ENCODE results near the gene EVA1C.

EVA1C gene

DNA sequence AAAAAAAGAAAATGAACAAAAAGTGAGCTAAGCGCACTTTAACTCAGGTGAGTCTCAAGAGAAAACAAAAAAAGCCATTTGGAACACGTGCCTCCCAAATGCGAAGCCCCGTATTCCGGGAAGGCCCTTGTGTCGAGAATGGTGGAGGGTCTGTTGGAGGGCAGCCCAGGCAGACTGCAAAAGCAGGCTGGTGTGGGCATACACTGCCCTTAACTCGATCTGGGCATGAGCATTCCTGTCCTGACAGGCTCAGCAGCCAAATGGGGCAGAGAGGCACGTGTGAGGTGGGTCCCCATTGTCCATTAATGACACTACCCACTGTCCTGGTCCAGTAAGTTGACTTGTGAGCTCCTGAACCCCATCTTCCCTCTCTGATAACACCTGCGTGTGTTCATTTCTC is 57.7 kb downstream of the EVA1C start:
- H3K4me3 ChIP-seq (ENCODE audit: low read length) = no peak overlapping the region
- no peaks in the 10 kb centered on the region for H3K27me3 ChIP-seq (ENCODE audit: insufficient read depth, low read length)
- H3K4me1 ChIP-seq (ENCODE audit: insufficient read depth, low read length) = no peaks in the 10 kb centered on the region
- no peaks in the 10 kb centered on the region for H3K9me3 ChIP-seq (ENCODE audit: insufficient read depth, low read depth, low read length)
- H3K27ac ChIP-seq (ENCODE audit: low read length) = no peak overlapping the region
- H3K36me3 ChIP-seq (ENCODE audit: insufficient read depth, low read depth, low read length) = no peaks in the 10 kb centered on the region
- no peak overlapping the region for H3K9ac ChIP-seq (ENCODE audit: low read depth, low read length)

DNA sequence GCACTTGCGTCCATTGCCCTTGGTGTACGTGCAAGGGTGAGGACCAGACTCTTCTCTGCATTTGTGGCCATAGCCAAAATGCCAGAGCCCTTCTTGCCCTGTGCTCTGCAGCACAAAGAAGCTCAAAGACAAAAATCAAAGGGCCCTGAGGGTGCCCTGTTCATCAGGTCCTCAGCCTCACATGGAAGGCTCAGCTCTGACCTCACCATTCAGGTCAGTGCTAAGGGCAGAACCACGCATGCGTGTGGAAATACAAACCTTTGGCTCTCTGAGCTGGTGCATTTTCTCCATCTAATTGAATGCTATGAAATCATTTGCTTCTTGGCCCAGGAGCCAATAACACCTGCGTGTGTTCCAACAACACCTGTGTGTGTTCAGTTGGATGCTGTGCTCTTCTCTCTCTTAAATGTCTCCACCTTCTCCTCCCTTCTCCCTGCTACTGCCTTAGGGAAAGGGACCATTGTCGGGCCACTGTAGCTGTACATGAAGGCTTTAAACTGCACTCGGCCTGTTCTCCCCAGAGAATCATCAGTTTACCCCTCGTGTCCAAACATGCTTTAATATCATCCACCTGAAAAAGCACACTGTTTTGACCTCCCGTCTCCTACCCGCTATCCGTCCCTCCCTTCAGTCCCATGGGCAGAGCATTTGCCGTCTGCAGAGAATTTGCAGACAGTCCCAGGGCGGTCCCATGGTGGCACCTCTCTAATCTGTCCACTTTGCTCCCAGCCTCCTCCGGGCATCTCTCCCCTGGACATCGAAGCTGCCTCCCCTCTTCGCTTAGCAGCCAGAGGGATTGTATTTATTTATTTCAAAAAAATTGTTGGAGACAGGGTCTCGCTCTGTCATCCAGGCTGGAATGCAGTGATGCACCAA is 60.6 kb downstream of the EVA1C start:
- no peaks in the 10 kb centered on the region for H3K9me3 ChIP-seq (ENCODE audit: insufficient read depth, low read depth, low read length)
- H3K9ac ChIP-seq (ENCODE audit: low read depth, low read length) = no peak overlapping the region
- H3K27ac ChIP-seq (ENCODE audit: low read length) = no peak overlapping the region
- no peak overlapping the region for H3K4me3 ChIP-seq (ENCODE audit: low read length)
- H3K36me3 ChIP-seq (ENCODE audit: insufficient read depth, low read depth, low read length) = no peaks in the 10 kb centered on the region
- H3K27me3 ChIP-seq (ENCODE audit: insufficient read depth, low read length) = no peaks in the 10 kb centered on the region
- no peaks in the 10 kb centered on the region for H3K4me1 ChIP-seq (ENCODE audit: insufficient read depth, low read length)

DNA sequence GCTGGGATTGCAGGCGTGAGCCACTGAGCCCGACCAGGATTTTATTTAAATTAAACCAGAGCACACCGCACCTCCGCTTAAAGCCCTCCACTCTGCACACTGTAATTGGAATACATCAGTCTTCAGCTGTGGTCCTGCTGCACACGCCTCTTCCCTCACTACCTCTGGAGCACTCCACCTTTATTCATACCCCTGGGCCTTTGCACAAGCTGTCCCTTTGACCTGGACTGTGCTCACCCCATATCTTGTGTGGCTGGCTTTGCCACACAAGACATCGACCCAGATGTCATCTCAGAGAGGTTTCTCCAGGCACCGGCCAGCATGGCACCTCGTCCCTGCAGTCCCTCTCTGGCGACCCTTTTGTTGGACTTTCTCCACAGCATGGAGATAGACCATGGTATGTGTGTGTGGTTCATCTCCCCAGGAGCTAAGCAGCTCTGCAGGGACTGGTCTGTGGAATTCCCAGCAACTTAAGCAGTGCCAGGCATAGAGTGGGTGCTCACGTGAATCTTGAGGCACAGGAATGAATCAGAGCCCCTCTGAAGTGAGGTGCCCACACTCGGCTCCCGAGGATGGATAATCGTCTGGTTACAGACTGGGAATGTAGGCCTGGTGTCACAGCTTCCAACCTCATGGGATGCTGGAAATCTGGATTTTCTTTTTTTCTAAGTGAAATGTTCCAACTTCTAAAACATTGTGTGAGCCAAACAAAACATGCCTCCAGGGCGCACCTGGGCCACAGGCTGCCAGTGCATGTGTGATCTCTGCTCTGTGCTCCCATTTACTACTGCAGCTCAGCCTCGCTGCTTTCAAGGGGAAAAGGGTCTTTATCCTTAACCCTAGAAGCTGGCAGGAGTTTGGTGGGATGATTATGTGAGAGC is 61.9 kb downstream of the EVA1C start:
- H3K27me3 ChIP-seq (ENCODE audit: insufficient read depth, low read length) = no peaks in the 10 kb centered on the region
- H3K4me1 ChIP-seq (ENCODE audit: insufficient read depth, low read length) = no peaks in the 10 kb centered on the region
- no peaks in the 10 kb centered on the region for H3K36me3 ChIP-seq (ENCODE audit: insufficient read depth, low read depth, low read length)
- no peak overlapping the region for H3K27ac ChIP-seq (ENCODE audit: low read length)
- no peaks in the 10 kb centered on the region for H3K9me3 ChIP-seq (ENCODE audit: insufficient read depth, low read depth, low read length)
- no peak overlapping the region for H3K4me3 ChIP-seq (ENCODE audit: low read length)
- no peak overlapping the region for H3K9ac ChIP-seq (ENCODE audit: low read depth, low read length)

DNA sequence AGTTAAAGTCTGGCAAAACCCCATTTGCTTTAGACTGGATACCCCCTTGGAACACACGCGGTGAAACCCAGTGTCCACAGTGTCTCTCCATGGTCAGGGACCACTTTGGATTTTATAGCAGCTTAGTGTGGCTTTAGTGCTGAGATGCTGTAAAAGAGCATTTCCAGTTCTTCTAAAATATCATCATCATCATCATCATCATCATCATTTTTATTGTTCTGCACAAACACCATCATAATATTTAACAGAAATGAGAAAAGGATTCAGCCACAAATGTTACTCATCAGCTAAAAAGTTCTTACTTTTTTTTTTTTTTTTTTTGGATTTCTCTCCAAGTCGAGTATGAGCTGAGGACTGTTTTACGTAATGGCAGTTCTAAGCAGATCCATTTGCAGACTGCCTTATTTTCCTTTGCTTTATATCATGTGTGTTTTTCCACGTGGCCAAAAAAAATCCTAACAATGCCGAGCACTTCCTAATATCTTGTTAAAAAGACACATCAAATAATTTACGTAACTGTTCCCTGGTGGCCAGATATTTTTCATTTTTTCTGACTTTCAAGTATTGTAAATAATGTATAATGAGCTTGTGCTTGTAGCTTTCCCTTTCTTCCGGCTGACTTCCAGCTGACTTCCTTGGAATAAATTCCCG is 62.8 kb downstream of the EVA1C start:
- Histone ChIP-seq H3K36me3 (ENCODE audit: insufficient read depth, low read depth, low read length) (no peaks in the 10 kb centered on the region), H3K9ac (ENCODE audit: low read depth, low read length) (no peak overlapping the region), H3K27me3 (ENCODE audit: insufficient read depth, low read length) (no peaks in the 10 kb centered on the region), H3K4me3 (ENCODE audit: low read length) (no peak overlapping the region), H3K9me3 (ENCODE audit: insufficient read depth, low read depth, low read length) (no peaks in the 10 kb centered on the region), H3K27ac (ENCODE audit: low read length) (no peak overlapping the region), H3K4me1 (ENCODE audit: insufficient read depth, low read length) (no peaks in the 10 kb centered on the region)

DNA sequence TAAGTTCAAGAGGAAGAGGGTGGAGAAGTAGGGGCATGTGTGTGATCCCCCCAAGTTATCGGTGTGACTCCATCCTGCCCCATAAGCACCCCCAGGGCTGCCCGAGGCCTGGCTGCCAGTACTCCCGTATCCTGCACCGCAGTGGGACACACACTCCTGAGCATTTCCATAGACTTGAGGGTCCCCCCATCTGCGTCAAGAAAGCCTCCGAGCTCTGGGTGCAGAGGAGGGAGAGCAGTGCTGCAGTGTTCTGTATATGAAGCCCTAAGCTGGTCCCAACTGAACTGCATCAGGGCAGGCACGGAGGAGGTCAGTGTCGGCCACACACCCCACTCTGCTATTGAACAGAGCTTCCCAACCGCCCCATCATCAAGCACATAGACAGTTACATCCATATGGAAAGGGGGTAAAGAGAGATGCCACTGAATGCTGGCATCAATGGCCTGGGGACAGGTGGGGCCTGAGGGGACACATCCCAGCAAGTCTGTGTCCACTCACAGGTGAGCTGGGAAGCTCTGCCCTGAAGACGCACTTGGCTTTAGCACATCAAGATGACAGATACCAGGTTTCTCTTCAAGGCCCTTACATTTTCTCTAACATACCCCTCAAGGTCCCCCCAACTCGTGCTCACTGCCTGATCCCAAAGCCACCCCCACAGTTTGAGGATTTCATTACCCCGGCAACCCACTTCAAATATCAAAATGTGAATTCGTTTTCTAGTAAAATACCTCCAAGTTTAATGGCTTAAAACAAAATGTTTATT is 64.3 kb downstream of the EVA1C start:
- Histone ChIP-seq H3K36me3 (ENCODE audit: insufficient read depth, low read depth, low read length) (no peaks in the 10 kb centered on the region), H3K4me1 (ENCODE audit: insufficient read depth, low read length) (peaks cover 3% of the 10 kb centered on the region; the same call in 1 of the 2 replicates), H3K4me3 (ENCODE audit: low read length) (no peak overlapping the region), H3K27ac (ENCODE audit: low read length) (no peak overlapping the region), H3K9me3 (ENCODE audit: insufficient read depth, low read depth, low read length) (no peaks in the 10 kb centered on the region), H3K27me3 (ENCODE audit: insufficient read depth, low read length) (no peaks in the 10 kb centered on the region), H3K9ac (ENCODE audit: low read depth, low read length) (no peak overlapping the region)

DNA sequence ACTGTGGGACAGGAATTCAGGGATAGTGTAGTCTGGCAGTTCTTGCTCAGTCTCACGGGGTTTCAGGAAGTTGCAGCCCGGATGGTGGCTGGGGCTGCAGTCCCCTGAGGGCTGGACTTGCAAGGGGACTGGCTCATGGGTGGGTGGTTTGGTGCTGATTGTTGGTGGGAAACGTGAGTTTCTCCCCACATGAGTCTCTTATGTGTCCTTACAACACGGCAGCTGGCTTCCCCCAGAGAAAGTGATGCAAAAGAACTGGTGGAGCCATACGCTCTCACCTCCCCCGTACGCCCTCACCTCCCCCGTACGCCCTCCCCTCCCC is 64.9 kb downstream of the EVA1C start:
- Histone ChIP-seq H3K27me3 (ENCODE audit: insufficient read depth, low read length) (no peaks in the 10 kb centered on the region), H3K9me3 (ENCODE audit: insufficient read depth, low read depth, low read length) (no peaks in the 10 kb centered on the region), H3K9ac (ENCODE audit: low read depth, low read length) (no peak overlapping the region), H3K36me3 (ENCODE audit: insufficient read depth, low read depth, low read length) (no peaks in the 10 kb centered on the region), H3K4me3 (ENCODE audit: low read length) (no peak overlapping the region), H3K4me1 (ENCODE audit: insufficient read depth, low read length) (peaks cover 7% of the 10 kb centered on the region; the same call in 1 of the 2 replicates), H3K27ac (ENCODE audit: low read length) (no peak overlapping the region)

DNA sequence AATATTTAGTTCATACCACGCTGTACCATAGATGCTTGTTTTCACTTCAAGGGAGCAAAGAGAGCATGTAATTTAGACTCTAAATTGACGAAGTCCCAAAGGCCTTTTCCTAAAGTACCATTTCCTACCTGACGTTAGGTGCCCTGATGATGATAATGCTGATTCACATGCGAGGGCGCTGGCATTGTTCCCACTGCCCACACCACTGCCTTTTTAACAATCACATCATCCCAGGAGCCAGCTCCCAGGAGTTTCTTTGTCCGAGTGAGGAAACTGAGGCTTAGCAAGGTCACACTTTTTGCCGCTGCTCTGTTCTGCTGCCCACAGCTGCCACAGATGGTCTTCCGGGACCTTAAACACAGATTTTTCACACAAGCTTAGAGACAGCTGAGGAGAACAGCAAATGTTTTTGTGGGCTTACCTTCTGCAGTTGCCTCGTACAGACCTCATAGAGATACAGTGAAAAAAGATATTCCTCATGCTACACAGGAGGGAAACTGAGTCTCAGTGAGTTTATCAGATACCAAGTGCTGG is 69.4 kb downstream of the EVA1C start:
- no peaks in the 10 kb centered on the region for H3K36me3 ChIP-seq (ENCODE audit: insufficient read depth, low read depth, low read length)
- no peak overlapping the region for H3K4me3 ChIP-seq (ENCODE audit: low read length)
- peaks cover 7% of the 10 kb centered on the region; the same call in 1 of the 2 replicates for H3K4me1 ChIP-seq (ENCODE audit: insufficient read depth, low read length)
- H3K9me3 ChIP-seq (ENCODE audit: insufficient read depth, low read depth, low read length) = no peaks in the 10 kb centered on the region
- no peaks in the 10 kb centered on the region for H3K27me3 ChIP-seq (ENCODE audit: insufficient read depth, low read length)
- no peak overlapping the region for H3K9ac ChIP-seq (ENCODE audit: low read depth, low read length)
- no peak overlapping the region for H3K27ac ChIP-seq (ENCODE audit: low read length)

DNA sequence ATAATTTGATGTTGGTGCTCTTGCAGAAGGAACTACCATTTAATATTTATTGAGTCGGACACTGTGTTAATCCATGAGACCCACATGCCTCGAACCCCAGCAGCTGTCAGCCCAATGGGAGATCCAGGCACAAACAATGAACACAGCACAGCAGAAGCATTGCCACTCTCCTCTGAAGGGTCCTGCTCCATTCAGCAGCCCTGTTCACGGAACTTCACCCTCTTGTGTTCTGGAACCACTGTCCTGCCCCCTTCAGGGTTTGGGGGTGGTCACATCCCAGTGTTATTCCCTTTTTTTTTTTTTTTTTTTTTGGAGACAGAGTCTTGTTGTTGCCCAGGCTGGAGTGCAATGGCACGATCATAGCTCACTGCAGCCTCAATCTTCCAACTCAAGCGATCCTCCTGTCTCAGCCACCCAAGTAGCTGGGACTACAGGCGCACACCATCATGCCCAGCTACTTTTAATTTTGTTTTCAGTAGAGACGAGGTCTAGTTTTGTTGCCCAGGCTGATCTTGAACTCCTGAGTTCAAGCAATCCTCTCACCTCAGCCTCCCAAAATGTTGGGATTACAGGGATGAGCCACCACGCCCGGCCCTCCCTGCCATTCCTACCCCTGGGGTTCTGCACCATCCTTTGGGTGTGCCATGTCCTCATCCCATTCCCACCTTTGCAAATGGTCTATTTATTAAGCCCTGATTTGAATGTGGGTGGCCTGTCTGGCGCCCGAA is 70.2 kb downstream of the EVA1C start:
- Histone ChIP-seq H3K36me3 (ENCODE audit: insufficient read depth, low read depth, low read length) (no peaks in the 10 kb centered on the region), H3K27ac (ENCODE audit: low read length) (no peak overlapping the region)

DNA sequence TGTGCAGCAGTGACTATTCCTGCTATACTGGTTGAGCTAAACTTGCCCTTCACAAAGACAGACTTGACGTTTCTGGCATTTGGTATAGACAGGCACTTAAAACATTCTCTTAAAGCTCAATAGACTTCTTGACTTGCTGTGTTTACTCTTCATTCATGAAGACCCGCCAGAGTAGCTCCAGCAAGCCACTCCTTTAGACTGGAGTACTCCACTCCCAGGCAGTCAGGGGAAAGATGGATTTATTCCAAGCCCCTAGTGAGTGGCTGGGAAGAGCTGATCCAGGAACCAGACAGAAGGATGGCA is 70.7 kb downstream of the EVA1C start:
- H3K27me3 ChIP-seq (ENCODE audit: insufficient read depth, low read length) = no peaks in the 10 kb centered on the region
- no peak overlapping the region for H3K9ac ChIP-seq (ENCODE audit: low read depth, low read length)
- H3K9me3 ChIP-seq (ENCODE audit: insufficient read depth, low read depth, low read length) = no peaks in the 10 kb centered on the region
- H3K27ac ChIP-seq (ENCODE audit: low read length) = no peak overlapping the region
- peaks cover 7% of the 10 kb centered on the region; the same call in 1 of the 2 replicates for H3K4me1 ChIP-seq (ENCODE audit: insufficient read depth, low read length)
- no peak overlapping the region for H3K4me3 ChIP-seq (ENCODE audit: low read length)
- no peaks in the 10 kb centered on the region for H3K36me3 ChIP-seq (ENCODE audit: insufficient read depth, low read depth, low read length)

More for the DNA sequence above, 70.2 kb downstream of the EVA1C start:
- H3K4me3 ChIP-seq (ENCODE audit: low read length) = no peak overlapping the region
- no peak overlapping the region for H3K9ac ChIP-seq (ENCODE audit: low read depth, low read length)
- no peaks in the 10 kb centered on the region for H3K27me3 ChIP-seq (ENCODE audit: insufficient read depth, low read length)
- H3K9me3 ChIP-seq (ENCODE audit: insufficient read depth, low read depth, low read length) = no peaks in the 10 kb centered on the region
- peaks cover 7% of the 10 kb centered on the region; the same call in 1 of the 2 replicates for H3K4me1 ChIP-seq (ENCODE audit: insufficient read depth, low read length)

DNA sequence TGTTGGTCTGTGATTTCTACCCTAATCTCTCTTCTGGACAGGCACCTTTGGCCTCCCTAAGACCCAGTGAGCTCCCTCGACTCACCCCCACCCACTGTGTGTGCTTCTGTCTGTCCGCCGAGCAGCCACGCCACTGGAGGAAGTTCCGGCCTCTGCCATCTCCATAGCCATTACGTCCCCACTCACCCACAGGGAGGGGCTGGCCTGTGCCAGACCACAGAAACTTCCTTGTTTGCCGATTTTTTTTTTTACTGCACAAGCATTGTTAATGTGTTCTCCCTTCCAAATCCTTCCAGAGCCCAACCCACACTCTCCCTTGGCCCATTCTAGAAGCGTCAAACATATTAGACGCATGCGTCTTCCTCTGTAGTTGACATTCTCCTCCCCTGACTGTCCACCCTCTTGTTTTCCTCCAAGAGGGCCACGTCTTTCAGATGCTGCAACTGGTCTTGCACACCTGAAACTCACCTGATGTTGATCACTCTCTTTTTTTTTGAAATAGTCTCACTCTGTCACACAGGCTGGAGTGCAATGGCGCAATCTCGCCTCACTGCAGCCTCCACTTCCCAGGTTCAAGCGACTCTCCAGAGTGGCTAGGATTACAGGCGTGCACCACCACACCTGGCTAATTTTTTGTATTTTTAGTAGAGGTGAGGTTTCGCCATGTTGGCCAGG is 72.3 kb downstream of the EVA1C start:
- Histone ChIP-seq H3K27me3 (ENCODE audit: insufficient read depth, low read length) (no peaks in the 10 kb centered on the region), H3K27ac (ENCODE audit: low read length) (no peak overlapping the region), H3K9ac (ENCODE audit: low read depth, low read length) (no peak overlapping the region), H3K9me3 (ENCODE audit: insufficient read depth, low read depth, low read length) (no peaks in the 10 kb centered on the region), H3K36me3 (ENCODE audit: insufficient read depth, low read depth, low read length) (no peaks in the 10 kb centered on the region), H3K4me1 (ENCODE audit: insufficient read depth, low read length) (peaks cover 7% of the 10 kb centered on the region; the same call in 1 of the 2 replicates), H3K4me3 (ENCODE audit: low read length) (no peak overlapping the region)

Data from iPS-20b (cell line).